GM12874 (cell line): ENCODE measurements around the gene AKIRIN2.

Experiments used
- TF ChIP-seq, protein P1 (sequence below): IDR thresholded peaks from 2 replicates; pipeline ENCODE4 v1.5.1; 2011; ENCODE audit warnings: low read depth, mild to moderate bottlenecking, control low read depth, low read length, moderate library complexity; ENCODE audit not compliant: insufficient read depth

AKIRIN2 gene

DNA sequence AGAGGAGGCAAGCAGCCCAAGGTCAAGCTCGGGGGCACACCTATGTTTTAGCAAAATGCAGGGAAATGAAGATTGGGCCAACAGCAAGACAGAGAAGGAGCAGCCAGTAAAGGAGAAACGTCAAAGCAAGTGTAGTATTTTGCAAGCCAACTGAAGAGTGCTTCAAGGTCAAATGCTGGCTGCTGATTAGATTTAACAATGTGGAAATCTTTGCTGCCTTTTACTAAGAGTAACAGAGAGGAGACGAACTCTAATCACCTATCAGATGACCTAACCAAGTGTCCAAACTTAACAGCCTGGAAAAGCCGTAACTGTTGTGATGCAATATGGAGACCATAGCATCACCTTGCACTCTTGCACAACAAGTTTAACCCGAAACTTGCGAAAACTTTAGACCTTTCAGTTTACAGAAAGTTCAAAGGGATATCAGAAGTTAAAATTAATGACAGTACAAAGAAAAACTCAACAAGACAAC is 30.4 kb downstream of the AKIRIN2 start:
- TF ChIP-seq, protein P1, sequence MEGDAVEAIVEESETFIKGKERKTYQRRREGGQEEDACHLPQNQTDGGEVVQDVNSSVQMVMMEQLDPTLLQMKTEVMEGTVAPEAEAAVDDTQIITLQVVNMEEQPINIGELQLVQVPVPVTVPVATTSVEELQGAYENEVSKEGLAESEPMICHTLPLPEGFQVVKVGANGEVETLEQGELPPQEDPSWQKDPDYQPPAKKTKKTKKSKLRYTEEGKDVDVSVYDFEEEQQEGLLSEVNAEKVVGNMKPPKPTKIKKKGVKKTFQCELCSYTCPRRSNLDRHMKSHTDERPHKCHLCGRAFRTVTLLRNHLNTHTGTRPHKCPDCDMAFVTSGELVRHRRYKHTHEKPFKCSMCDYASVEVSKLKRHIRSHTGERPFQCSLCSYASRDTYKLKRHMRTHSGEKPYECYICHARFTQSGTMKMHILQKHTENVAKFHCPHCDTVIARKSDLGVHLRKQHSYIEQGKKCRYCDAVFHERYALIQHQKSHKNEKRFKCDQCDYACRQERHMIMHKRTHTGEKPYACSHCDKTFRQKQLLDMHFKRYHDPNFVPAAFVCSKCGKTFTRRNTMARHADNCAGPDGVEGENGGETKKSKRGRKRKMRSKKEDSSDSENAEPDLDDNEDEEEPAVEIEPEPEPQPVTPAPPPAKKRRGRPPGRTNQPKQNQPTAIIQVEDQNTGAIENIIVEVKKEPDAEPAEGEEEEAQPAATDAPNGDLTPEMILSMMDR: no peak

DNA sequence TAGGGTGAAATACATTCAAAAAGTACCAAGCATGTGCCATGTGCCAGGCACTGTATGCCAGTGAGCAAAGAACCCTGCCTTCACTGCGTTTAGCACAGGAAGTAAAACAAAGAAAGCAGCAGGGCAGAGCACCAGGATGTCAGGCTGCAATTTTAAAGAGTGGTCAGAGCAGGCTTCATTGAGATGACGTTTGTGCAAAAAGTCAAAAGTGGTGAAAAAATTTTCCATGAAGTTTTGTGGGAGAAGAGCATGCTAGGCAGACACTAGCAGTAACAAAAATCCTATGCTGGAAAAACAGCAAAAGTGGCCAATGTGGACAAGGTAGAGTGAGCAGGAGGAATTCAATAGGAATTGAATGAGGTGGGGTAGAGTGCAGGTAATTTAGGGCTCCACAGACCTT is 31.3 kb downstream of the AKIRIN2 start:
- TF ChIP-seq, protein P1: no peak

DNA sequence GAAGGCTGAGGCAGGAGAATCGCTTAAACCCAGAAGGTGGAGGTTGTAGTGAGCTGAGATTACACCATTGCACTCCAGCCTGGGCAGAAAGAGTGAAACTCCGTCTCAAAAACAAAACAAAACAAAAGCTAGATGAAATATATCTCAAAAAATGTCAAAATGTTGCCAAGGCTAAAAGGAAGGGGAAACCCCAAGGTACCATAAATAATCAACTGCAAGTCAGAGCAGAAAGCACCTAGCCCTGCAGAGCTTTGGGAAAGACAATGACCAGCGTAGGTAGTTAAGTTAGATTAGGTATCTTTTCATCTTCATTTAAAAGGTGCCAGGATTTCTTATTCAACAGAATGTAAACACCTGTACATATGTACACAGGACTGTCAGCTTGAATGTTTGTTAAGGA is 33.0 kb downstream of the AKIRIN2 start:
- TF ChIP-seq, protein P1: no peak

DNA sequence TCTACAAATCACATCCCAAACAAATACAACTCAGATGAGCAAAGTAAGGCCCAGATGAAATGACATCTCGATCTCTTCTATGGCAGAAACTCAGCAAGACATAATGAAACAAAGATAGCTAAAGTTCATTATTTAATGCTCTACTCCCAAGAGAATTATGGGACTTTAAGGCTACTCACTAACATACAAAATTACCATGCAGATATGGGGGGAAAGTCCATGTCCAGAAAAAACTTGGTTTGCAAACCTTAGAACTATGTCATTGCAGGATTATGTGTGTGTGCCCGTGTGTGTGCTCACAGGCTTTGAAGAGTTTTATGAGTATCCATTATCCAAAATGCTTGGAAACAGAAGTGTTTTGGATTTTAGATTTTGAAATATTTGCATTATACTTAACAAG is 34.0 kb downstream of the AKIRIN2 start:
- TF ChIP-seq, protein P1: no peak

DNA sequence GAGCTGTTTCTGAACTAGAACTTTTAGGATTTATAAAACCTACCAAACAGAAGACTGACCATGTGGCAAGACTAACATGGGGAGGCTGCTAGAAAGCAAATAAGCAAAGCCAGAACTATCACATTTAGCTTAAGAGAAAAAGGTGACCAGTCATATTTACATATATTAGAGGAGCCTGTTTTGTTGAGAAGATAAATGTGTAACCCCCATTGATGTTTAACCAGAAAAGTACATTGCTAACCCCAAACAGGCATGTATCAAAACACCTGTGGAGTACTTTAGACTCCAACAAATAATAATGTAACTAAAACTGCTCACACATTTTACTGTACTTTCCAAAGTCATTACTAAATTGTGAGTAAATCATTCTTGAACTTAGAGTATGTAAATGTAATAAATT is 35.0 kb downstream of the AKIRIN2 start:
- TF ChIP-seq, protein P1: no peak

DNA sequence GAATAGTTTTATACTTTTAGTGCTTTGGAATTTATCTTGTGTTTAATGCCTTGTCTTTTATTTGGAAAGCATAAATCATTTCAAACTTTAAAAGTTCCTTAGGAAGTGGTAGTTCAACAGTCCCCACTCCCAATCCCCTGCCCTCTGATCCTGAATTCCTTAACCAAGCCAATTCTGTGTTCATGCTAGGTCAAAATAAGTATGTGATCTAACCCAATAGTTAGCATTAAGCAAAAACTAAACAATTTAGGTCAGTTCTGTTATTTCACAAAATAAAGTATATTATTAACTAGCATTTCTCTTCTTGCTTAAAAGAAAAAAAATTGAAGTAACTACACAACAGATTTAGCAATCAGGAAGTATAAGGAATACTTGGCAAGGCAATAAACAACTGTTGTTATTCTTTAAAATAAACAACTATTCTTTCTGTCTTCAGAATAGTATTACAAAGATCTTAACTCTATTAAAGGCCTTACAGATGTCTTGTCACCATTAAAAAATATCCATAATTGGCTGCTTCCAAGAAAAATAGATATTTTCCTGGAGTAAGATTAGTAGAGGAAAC is 37.0 kb downstream of the AKIRIN2 start:
- TF ChIP-seq, protein P1: no peak

DNA sequence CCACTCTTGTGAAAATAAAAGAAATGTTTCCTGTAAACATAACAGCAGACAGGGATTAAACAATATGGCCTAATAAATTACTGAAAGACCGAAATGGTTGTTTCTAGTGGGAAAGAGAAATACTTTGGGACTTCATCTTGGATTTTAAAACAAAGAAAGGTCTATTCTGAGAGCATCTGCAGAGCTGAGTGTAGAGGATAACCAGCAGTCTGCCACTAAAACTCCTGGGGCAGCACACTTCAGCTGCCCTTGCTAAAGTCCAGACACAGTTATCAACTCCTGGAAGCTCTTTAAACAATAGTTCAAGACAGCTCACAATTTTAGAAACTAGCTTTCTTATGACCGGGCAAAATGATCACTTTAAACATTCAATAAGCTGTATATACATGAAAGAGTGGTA is 38.6 kb downstream of the AKIRIN2 start:
- TF ChIP-seq, protein P1: no peak
